Keratinocyte (primary cell): ENCODE results near the gene ADAD2.

Source experiments
- EZH2 ChIP-seq: IDR thresholded peaks from one replicate; pipeline ENCODE4 v1.6.1; 2012; ENCODE audit warnings: inconsistent platforms, mild to moderate bottlenecking, low read length, moderate library complexity
- TF ChIP-seq, protein P1 (sequence below), 3 experiments: IDR thresholded peaks in 1 of 3; conservative IDR thresholded peaks in 1 of 3; optimal IDR thresholded peaks in 1 of 3; 2 replicates in 2 of 3; 3 replicates in 1 of 3; pipeline versions ENCODE3 to v1.5.1; 2011; ENCODE audit warnings: low read length in 3 of 3, mild to moderate bottlenecking in 3 of 3, moderate library complexity in 2 of 3, control low read depth in 1 of 3, inconsistent platforms in 1 of 3; ENCODE audit not compliant: insufficient read depth in 2 of 3; ENCODE audit errors: extremely low read depth in 1 of 3

DNA sequence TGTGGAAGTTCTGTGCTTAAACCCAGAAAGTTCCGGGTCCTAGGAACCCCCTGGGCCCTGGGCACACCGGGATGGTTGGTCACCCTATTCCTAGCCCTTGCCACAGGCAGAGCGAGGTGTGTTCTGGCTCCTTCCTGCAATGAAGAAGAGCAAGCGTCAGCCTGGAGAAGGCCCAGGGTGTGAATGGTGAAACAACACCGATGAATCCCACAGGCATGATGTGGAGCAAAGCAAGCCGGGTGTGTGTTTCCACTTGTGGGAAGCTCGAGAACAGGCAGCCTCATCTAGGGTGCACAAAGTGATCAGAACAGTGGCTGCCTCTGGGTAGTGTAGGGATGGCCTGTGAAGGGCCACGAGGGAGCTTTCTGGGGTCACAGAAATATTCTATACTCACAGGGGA lies 35.1 kb downstream of the ADAD2 start:
- TF ChIP-seq, protein P1, sequence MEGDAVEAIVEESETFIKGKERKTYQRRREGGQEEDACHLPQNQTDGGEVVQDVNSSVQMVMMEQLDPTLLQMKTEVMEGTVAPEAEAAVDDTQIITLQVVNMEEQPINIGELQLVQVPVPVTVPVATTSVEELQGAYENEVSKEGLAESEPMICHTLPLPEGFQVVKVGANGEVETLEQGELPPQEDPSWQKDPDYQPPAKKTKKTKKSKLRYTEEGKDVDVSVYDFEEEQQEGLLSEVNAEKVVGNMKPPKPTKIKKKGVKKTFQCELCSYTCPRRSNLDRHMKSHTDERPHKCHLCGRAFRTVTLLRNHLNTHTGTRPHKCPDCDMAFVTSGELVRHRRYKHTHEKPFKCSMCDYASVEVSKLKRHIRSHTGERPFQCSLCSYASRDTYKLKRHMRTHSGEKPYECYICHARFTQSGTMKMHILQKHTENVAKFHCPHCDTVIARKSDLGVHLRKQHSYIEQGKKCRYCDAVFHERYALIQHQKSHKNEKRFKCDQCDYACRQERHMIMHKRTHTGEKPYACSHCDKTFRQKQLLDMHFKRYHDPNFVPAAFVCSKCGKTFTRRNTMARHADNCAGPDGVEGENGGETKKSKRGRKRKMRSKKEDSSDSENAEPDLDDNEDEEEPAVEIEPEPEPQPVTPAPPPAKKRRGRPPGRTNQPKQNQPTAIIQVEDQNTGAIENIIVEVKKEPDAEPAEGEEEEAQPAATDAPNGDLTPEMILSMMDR (optimal IDR thresholded peaks at IDR 0.05 in 1 of 3, IDR thresholded peaks at IDR 0.05 in 1 of 3, conservative IDR thresholded peaks at IDR 0.05 in 1 of 3; ENCODE audit: extremely low read depth in 1 of 3, insufficient read depth in 2 of 3, low read length in 3 of 3), result no peak
- no peak for TF ChIP-seq EZH2
